A549 (cell line): ENCODE results near the gene RHOBTB1. TPM values are rescaled to one million over a fixed set of nuclear protein-coding genes. Genes with fewer than 3 reads are reported as not detected.

ENCODE experiments used
- ATOH8 ChIP-seq: fragments of 250-450 bp; sonication (Bioruptor Pico); IDR thresholded peaks from 2 replicates; pipeline ENCODE4 v1.5.0; 2020; ENCODE audit warnings: low read depth, mild to moderate bottlenecking, moderate library complexity
- BCL3 ChIP-seq: fragments of >200 bp; sonication (Bioruptor Twin); formaldehyde crosslinking; IDR thresholded peaks from 3 replicates; pipeline ENCODE4 v1.6.1; 2016
- BHLHE40 ChIP-seq: IDR thresholded peaks from 2 replicates; pipeline ENCODE4 v1.6.1; 2012; ENCODE audit warnings: low read depth, low read length, inconsistent platforms
- CBX2 ChIP-seq: fragments of 200-600 bp; sonication (generic); IDR thresholded peaks from 2 replicates; pipeline ENCODE4 v1.6.1; 2016; ENCODE audit warnings: low read depth, mild to moderate bottlenecking, borderline replicate concordance
- CBX8 ChIP-seq: fragments of 200-600 bp; sonication (generic); IDR thresholded peaks from 2 replicates; pipeline ENCODE4 v1.6.1; 2016
- CHD2 ChIP-seq: fragments of 150-350 bp; IDR thresholded peaks from 2 replicates; pipeline ENCODE4 v1.6.1; 2014; ENCODE audit warnings: low read length; ENCODE audit not compliant: partially characterized antibody
- E2F6 ChIP-seq: IDR thresholded peaks from 2 replicates; pipeline ENCODE4 v1.6.1; 2012; ENCODE audit warnings: low read depth, borderline replicate concordance
- FOXS1 ChIP-seq: fragments of 250-450 bp; sonication (Bioruptor Pico); IDR thresholded peaks from 2 replicates; pipeline ENCODE4 v1.5.0; 2020; ENCODE audit warnings: mild to moderate bottlenecking, moderate library complexity
- HEYL ChIP-seq: fragments of 250-450 bp; sonication (Bioruptor Pico); IDR thresholded peaks from 2 replicates; pipeline ENCODE4 v1.8.0; 2021; ENCODE audit warnings: mild to moderate bottlenecking, moderate library complexity
- HMGXB4 ChIP-seq: fragments of 250-450 bp; sonication (Bioruptor Pico); IDR thresholded peaks from 2 replicates; pipeline ENCODE4 v1.5.0; 2021; ENCODE audit warnings: mild to moderate bottlenecking, moderate library complexity, borderline replicate concordance
- HOXB13 ChIP-seq: fragments of 250-450 bp; sonication (Bioruptor Pico); IDR thresholded peaks from 2 replicates; pipeline ENCODE4 v1.5.0; 2020; ENCODE audit warnings: low read depth, mild to moderate bottlenecking, moderate library complexity
- HOXB5 ChIP-seq: fragments of 250-450 bp; sonication (Bioruptor Pico); IDR thresholded peaks from 2 replicates; pipeline ENCODE4 v1.5.0; 2020; ENCODE audit warnings: mild to moderate bottlenecking, moderate library complexity
- JUN ChIP-seq, 2 experiments: fragments of >200 bp; sonication (Bioruptor Twin); formaldehyde crosslinking; IDR thresholded peaks; 2 replicates in 1 of 2; 3 replicates in 1 of 2; pipeline ENCODE4 v1.6.1; 2016 to 2017
- KDM5A ChIP-seq: fragments of 200-600 bp; sonication (generic); IDR thresholded peaks from 2 replicates; pipeline ENCODE4 v1.6.1; 2016; ENCODE audit warnings: antibody characterized with exemption, mild to moderate bottlenecking
- MAZ ChIP-seq: fragments of 150-350 bp; IDR thresholded peaks from 2 replicates; pipeline ENCODE4 v1.6.1; 2014; ENCODE audit warnings: antibody characterized with exemption, low read depth, low read length, borderline replicate concordance
- NFE2L2 ChIP-seq: fragments of 150-350 bp; conservative IDR thresholded peaks from 2 replicates; pipeline ENCODE4 v1.6.1; 2014; ENCODE audit warnings: low read length
- NR3C1 ChIP-seq: fragments of >200 bp; sonication (Bioruptor Twin); formaldehyde crosslinking; IDR thresholded peaks from 3 replicates; pipeline ENCODE4 v1.6.1; 2017
- PHF8 ChIP-seq: fragments of 200-600 bp; sonication (generic); IDR thresholded peaks from 2 replicates; pipeline ENCODE4 v1.6.1; 2016; ENCODE audit warnings: low read depth, mild to moderate bottlenecking, antibody characterized with exemption, moderate library complexity, borderline replicate concordance
- RCOR1 ChIP-seq: fragments of 150-350 bp; IDR thresholded peaks from 2 replicates; pipeline ENCODE4 v1.6.1; 2014; ENCODE audit warnings: antibody characterized with exemption, low read length, low read depth
- RFX5 ChIP-seq: fragments of 450-650 bp; IDR thresholded peaks from 2 replicates; pipeline ENCODE4 v1.7.1; 2014; ENCODE audit warnings: antibody characterized with exemption, mild to moderate bottlenecking, moderate library complexity
- TFCP2L1 ChIP-seq: fragments of 250-450 bp; sonication (Bioruptor Pico); IDR thresholded peaks from 2 replicates; pipeline ENCODE4 v1.5.0; 2021; ENCODE audit warnings: mild to moderate bottlenecking
- TP53 ChIP-seq: fragments of 250-450 bp; sonication (Bioruptor Pico); IDR thresholded peaks from 2 replicates; pipeline ENCODE4 v1.5.0; 2021; ENCODE audit warnings: mild to moderate bottlenecking, moderate library complexity
- USF2 ChIP-seq: fragments of 450-650 bp; IDR thresholded peaks from 2 replicates; pipeline ENCODE4 v1.6.1; 2014; ENCODE audit warnings: antibody characterized with exemption
- ZNF302 ChIP-seq: fragments of 250-450 bp; sonication (Bioruptor Pico); IDR thresholded peaks from 2 replicates; pipeline ENCODE4 v1.9.0; 2021; ENCODE audit warnings: inconsistent platforms, mild to moderate bottlenecking, moderate library complexity
- ZSCAN20 ChIP-seq: fragments of 250-450 bp; sonication (Bioruptor Pico); IDR thresholded peaks from 2 replicates; pipeline ENCODE4 v1.8.0; 2022; ENCODE audit warnings: mild to moderate bottlenecking, moderate library complexity
- polyA plus RNA-seq, 4 experiments: library from polyadenylated mRNA; depleted of rRNA in 3 of 4; stranded (reverse); fragments of >200 nt; fragmentation: RNase III in 1 of 4; extraction: RNeasy Plus Mini Kit Qiagen cat#74134 plus additional on column Dnase treatment in 1 of 4; gene quantifications; 2 replicates in 3 of 4; 3 replicates in 1 of 4; pipeline ENCODE4 v1.2.3, GENCODE V29; 2011 to 2017
- TF ChIP-seq, protein P1 (sequence below): IDR thresholded peaks from 2 replicates; pipeline ENCODE4 v1.6.1; 2012
- TF ChIP-seq, protein P2 (sequence below): fragments of 200-600 bp; sonication (generic); IDR thresholded peaks from 2 replicates; pipeline ENCODE4 v1.6.1; 2016; ENCODE audit warnings: antibody characterized with exemption, mild to moderate bottlenecking, moderate library complexity
- TF ChIP-seq, protein P3 (sequence below): fragments of >200 bp; sonication (Bioruptor Twin); formaldehyde crosslinking; IDR thresholded peaks from 3 replicates; pipeline ENCODE4 v1.5.1; 2016

The RHOBTB1 gene
- polyA plus RNA-seq, 2 of the 4 experiments (the other 2 are of a cell fraction): 6.6 to 24.7 TPM

GRCh38 chr10:60978287-60979115 lies 34.5 kb upstream of the RHOBTB1 start (continued):
- TF ChIP-seq USF2: no peak
- TF ChIP-seq, protein P1, sequence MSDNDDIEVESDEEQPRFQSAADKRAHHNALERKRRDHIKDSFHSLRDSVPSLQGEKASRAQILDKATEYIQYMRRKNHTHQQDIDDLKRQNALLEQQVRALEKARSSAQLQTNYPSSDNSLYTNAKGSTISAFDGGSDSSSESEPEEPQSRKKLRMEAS: no peak
- TF ChIP-seq, protein P2, sequence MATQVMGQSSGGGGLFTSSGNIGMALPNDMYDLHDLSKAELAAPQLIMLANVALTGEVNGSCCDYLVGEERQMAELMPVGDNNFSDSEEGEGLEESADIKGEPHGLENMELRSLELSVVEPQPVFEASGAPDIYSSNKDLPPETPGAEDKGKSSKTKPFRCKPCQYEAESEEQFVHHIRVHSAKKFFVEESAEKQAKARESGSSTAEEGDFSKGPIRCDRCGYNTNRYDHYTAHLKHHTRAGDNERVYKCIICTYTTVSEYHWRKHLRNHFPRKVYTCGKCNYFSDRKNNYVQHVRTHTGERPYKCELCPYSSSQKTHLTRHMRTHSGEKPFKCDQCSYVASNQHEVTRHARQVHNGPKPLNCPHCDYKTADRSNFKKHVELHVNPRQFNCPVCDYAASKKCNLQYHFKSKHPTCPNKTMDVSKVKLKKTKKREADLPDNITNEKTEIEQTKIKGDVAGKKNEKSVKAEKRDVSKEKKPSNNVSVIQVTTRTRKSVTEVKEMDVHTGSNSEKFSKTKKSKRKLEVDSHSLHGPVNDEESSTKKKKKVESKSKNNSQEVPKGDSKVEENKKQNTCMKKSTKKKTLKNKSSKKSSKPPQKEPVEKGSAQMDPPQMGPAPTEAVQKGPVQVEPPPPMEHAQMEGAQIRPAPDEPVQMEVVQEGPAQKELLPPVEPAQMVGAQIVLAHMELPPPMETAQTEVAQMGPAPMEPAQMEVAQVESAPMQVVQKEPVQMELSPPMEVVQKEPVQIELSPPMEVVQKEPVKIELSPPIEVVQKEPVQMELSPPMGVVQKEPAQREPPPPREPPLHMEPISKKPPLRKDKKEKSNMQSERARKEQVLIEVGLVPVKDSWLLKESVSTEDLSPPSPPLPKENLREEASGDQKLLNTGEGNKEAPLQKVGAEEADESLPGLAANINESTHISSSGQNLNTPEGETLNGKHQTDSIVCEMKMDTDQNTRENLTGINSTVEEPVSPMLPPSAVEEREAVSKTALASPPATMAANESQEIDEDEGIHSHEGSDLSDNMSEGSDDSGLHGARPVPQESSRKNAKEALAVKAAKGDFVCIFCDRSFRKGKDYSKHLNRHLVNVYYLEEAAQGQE: no peak
- TF ChIP-seq MAZ: no peak
- TF ChIP-seq BCL3: no peak
- TF ChIP-seq HOXB13 (CRISPR knock-in tag): no peak
- peak; percentile 95 for TF ChIP-seq HOXB5 (CRISPR knock-in tag)
- no peak for TF ChIP-seq ZNF302 (CRISPR knock-in tag)
- TF ChIP-seq ZSCAN20 (CRISPR knock-in tag): no peak
- no peak for TF ChIP-seq KDM5A
- TF ChIP-seq HEYL (CRISPR knock-in tag): no peak
- no peak for TF ChIP-seq HMGXB4
- TF ChIP-seq NR3C1: no peak
- TF ChIP-seq CBX2: no peak
- no peak for TF ChIP-seq NFE2L2
- TF ChIP-seq JUN (IDR thresholded peaks at IDR 0.05): no peak
- TF ChIP-seq RCOR1: no peak
- TF ChIP-seq CBX8: no peak
- TF ChIP-seq TFCP2L1 (CRISPR knock-in tag): no peak
- TF ChIP-seq, protein P3, sequence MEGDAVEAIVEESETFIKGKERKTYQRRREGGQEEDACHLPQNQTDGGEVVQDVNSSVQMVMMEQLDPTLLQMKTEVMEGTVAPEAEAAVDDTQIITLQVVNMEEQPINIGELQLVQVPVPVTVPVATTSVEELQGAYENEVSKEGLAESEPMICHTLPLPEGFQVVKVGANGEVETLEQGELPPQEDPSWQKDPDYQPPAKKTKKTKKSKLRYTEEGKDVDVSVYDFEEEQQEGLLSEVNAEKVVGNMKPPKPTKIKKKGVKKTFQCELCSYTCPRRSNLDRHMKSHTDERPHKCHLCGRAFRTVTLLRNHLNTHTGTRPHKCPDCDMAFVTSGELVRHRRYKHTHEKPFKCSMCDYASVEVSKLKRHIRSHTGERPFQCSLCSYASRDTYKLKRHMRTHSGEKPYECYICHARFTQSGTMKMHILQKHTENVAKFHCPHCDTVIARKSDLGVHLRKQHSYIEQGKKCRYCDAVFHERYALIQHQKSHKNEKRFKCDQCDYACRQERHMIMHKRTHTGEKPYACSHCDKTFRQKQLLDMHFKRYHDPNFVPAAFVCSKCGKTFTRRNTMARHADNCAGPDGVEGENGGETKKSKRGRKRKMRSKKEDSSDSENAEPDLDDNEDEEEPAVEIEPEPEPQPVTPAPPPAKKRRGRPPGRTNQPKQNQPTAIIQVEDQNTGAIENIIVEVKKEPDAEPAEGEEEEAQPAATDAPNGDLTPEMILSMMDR: no peak
- TF ChIP-seq PHF8: no peak
- no peak for TF ChIP-seq TP53 (CRISPR knock-in tag)
- TF ChIP-seq FOXS1 (CRISPR knock-in tag): peak; percentile 78; the same call in 1 of the 2 replicates
- TF ChIP-seq ATOH8: no peak
- no peak for TF ChIP-seq E2F6
- TF ChIP-seq CHD2: no peak
- TF ChIP-seq RFX5: no peak
- no peak for TF ChIP-seq BHLHE40
- TF ChIP-seq, all 56 proteins: peak for 11
